CD4-positive, alpha-beta T cell treated with Interleukin-4 for 4 hours (primary cell): ENCODE measurements around the gene MED13.

Experiments used
- DNase-seq: peaks from one replicate; pipeline ENCODE4 v3.0.0-alpha.2; 2020

MED13 gene, protein sequence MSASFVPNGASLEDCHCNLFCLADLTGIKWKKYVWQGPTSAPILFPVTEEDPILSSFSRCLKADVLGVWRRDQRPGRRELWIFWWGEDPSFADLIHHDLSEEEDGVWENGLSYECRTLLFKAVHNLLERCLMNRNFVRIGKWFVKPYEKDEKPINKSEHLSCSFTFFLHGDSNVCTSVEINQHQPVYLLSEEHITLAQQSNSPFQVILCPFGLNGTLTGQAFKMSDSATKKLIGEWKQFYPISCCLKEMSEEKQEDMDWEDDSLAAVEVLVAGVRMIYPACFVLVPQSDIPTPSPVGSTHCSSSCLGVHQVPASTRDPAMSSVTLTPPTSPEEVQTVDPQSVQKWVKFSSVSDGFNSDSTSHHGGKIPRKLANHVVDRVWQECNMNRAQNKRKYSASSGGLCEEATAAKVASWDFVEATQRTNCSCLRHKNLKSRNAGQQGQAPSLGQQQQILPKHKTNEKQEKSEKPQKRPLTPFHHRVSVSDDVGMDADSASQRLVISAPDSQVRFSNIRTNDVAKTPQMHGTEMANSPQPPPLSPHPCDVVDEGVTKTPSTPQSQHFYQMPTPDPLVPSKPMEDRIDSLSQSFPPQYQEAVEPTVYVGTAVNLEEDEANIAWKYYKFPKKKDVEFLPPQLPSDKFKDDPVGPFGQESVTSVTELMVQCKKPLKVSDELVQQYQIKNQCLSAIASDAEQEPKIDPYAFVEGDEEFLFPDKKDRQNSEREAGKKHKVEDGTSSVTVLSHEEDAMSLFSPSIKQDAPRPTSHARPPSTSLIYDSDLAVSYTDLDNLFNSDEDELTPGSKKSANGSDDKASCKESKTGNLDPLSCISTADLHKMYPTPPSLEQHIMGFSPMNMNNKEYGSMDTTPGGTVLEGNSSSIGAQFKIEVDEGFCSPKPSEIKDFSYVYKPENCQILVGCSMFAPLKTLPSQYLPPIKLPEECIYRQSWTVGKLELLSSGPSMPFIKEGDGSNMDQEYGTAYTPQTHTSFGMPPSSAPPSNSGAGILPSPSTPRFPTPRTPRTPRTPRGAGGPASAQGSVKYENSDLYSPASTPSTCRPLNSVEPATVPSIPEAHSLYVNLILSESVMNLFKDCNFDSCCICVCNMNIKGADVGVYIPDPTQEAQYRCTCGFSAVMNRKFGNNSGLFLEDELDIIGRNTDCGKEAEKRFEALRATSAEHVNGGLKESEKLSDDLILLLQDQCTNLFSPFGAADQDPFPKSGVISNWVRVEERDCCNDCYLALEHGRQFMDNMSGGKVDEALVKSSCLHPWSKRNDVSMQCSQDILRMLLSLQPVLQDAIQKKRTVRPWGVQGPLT (N-terminal part only)

GRCh38 chr17:62064791-62065563, at the start of gene MED13:
MED13 (minus strand) TSS chr17:62065278; CDS start chr17:62065205, 73 bp downstream.
- DNase-seq, result peak; percentile 53

DNA sequence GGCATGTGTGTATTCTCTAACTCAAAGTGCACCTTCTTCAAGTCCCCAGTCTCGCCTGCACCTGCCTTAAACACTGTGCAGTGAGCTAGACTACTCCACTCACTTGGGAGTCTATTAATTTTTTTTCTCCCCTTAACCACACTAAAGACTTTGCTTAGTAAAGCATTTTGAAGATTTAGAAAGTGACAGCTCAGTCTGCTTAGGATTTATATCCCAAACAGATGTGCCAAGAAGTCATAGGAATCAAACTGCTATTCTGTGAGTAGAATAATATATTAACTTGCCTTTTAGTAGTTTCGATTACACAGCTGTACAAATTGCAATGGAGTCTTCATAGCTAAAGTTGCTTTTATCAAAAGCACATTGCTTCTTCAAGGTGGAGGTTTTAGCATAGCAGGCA, 47.2 kb upstream of the MED13 start:
- no peak for DNase-seq

GRCh38 chr17:62111562-62112171, 46.6 kb upstream of the MED13 start:
- no peak for DNase-seq

- DNase-seq, result no peak
These were observed 45.9 kb upstream of the MED13 start for GRCh38 chr17:62110923-62111484.

DNA sequence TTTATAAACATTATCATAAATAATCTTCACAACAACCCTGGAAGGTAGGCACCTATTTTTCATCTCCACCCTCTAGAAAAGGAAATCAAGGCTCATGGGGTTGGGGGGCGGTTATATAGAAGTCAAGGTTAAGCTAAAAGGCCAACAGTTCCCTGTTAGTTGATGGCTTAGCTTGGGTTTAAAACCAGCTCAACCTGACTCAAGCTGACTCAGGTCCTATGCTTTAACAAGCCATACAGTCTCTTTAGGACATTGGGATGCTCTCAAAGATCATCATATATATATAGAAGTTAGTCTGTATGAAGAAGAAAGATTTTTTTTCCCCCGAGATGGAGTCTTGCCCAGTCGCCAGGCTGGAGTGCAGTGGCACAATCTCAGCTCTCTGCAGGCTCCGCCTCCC, 44.8 kb upstream of the MED13 start:
- no peak for DNase-seq

- DNase-seq, result peak; percentile 12
These were observed 44.4 kb upstream of the MED13 start for GRCh38 chr17:62109378-62109902.

- no peak for DNase-seq
These were observed 40.8 kb upstream of the MED13 start for GRCh38 chr17:62105861-62106260.

GRCh38 chr17:62105357-62105756, 40.3 kb upstream of the MED13 start:
- DNase-seq, result no peak

GRCh38 chr17:62101515-62101914, 36.4 kb upstream of the MED13 start:
- DNase-seq, result no peak

- DNase-seq, result no peak
These were observed 36.0 kb upstream of the MED13 start for GRCh38 chr17:62101090-62101489.

- no peak for DNase-seq
These were observed 35.0 kb upstream of the MED13 start for GRCh38 chr17:62100055-62100454.

DNA sequence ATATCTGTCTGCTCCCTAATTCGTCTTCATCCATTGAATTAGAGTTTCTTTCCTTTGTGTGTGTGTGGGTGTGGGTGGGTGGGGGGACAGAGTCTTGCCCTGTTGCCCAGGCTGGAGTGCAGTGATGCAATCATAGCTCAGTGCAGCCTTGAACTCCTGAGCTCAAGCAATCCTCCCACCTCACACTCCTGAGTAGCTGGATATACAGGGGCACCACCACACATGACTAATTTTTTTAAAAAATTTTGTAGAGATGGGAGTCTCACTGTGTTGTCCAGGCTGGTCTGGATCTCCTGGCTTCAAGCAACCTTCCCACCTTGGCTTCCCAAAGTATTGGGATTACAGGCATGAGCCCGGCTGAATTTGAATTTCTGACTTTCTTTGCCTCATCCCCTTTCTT, 34.5 kb upstream of the MED13 start:
- no peak for DNase-seq

DNA sequence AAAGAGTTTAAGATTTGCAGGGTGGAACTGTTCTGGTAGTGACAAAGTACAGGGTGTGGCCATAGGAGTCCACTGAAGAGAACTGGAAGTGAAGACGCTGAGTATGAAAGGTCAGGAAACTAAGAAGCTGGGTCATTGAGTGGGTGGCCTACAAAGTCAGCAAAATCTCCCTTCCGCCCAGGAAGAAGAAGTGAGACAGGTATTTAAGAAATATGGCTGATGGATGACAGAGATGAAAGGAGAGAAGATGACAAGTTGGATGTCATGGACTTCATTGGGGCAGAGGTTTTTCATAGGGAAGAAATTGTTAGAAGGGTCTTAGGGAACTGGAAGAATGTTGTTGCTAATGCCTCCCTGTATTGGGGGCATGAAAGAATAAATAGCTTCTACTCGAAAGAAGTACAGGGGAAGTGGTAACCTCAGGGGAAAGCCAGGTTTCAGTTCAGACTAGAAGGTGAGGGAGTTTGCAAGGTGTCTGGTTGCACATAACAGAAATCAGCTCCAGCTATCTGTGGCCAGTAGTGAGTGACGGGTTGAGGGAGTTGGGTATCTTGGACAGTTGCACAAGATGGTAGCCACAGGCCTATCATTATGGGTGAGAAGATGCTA, 33.6 kb upstream of the MED13 start:
- no peak for DNase-seq

GRCh38 chr17:62096401-62096670, 31.3 kb upstream of the MED13 start:
- no peak for DNase-seq

DNA sequence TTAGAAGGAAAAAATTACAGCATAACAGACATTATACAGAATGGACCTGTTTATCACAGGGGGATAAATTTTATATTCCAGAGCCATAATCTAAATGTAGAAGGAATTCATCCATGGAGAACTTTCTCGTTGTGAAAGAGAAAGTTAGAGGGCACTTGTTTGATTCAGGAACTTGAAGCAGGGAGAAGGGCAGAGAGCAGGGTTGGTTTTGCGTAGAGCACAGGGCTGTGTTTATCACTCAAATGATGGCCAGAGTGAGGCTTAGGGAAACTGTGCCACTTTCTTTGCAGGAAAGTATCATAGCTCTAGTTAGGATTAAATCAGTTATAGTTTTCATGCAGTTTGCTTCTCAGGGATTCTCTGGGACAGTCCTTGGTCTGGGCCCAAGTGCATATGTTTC, 29.1 kb upstream of the MED13 start:
- no peak for DNase-seq

DNA sequence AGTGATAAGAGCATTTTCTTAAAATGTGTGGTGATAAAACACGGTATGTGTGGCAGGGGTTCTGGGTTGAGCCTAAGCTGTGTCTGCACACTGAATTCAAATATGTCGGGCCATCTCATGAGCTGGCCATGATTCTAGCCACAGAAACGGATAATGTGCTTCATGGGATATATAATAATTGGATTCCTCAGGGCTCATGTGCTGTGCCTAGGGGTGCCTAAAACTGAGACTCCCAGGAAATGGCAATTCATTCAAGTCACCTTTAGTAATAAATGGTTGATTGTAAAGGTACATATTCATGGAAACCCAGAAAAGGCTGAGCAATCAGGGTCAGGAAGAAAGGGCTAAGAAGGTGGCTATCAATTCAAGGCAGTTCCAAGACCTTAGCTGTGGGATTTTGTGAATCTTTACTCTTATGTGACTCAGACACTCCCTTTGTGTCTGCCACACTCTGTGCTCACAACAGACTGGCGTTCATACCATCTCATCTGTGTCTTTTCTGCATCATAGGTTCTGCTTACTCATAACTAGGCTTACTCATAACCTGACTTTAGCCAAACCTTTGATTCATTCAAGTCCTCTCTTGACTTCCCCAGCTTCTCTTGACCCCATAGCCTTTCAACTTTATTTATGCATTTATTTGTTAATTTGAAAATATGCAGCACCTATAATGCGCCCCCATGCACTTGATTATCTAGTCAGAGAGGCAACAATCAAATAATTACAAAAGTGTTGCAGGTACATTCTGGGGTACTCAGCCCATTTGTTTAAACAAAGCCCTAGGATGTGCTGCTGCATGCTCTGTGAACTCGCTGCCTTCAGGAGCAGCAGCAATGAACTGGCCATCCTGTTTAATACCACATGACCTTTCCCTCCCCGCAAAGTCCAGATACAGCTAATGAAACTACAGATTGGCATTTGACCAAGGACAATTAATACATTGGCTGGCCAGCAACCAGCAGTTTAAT, 28.4 kb upstream of the MED13 start:
- DNase-seq, result peak; percentile 1

GRCh38 chr17:62092784-62093183, 27.7 kb upstream of the MED13 start:
- no peak for DNase-seq

GRCh38 chr17:62091804-62092203, 26.7 kb upstream of the MED13 start:
- no peak for DNase-seq

DNA sequence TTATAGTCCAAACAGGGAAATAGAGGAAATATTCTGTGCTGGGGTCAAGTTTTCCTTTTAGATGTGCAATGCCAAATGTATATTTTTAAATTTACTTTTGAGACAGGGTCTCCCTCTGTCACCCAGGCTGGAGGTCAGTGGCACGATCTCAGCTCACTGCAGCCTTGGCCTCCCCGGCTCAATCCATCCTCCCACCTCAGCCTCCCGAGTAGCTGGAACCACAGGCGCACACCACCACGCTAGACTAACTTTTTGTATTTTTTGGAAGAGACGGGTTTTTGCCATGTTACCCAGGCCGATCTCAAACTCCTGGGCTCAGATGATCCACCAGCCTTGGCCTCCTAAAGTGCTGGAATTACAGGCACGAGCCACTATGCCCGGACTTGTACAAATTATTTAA, 25.8 kb upstream of the MED13 start:
- no peak for DNase-seq
